ENCODE measurements around the gene FKTN. TPM values are rescaled to one million over a fixed set of nuclear protein-coding genes. Genes with fewer than 3 reads are reported as not detected.

FKTN gene
- total RNA-seq, 1 experiment from 2014 or later: 8.6 TPM

GRCh38 chr9:105621001-105621400, 63.1 kb downstream of the FKTN start:
- TF ChIP-seq, protein P1, sequence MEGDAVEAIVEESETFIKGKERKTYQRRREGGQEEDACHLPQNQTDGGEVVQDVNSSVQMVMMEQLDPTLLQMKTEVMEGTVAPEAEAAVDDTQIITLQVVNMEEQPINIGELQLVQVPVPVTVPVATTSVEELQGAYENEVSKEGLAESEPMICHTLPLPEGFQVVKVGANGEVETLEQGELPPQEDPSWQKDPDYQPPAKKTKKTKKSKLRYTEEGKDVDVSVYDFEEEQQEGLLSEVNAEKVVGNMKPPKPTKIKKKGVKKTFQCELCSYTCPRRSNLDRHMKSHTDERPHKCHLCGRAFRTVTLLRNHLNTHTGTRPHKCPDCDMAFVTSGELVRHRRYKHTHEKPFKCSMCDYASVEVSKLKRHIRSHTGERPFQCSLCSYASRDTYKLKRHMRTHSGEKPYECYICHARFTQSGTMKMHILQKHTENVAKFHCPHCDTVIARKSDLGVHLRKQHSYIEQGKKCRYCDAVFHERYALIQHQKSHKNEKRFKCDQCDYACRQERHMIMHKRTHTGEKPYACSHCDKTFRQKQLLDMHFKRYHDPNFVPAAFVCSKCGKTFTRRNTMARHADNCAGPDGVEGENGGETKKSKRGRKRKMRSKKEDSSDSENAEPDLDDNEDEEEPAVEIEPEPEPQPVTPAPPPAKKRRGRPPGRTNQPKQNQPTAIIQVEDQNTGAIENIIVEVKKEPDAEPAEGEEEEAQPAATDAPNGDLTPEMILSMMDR (IDR thresholded peaks at IDR 0.05; ENCODE audit: unreplicated experiment): no peak
- H3K4me3 Mint-ChIP-seq (ENCODE audit: low read depth, unreplicated experiment): no peak overlapping the region
- H3K9me3 Mint-ChIP-seq (ENCODE audit: low read depth, unreplicated experiment): no peaks in the 10 kb centered on the region
- H3K27ac Mint-ChIP-seq (ENCODE audit: unreplicated experiment): no peak overlapping the region
- CTCF ChIA-PET: no interaction called here
- no peaks in the 10 kb centered on the region for H3K27me3 Mint-ChIP-seq (ENCODE audit: unreplicated experiment)
- no TSS peak for BruUV-seq (replicated peaks)
- no peak for DNase-seq
- H3K36me3 Mint-ChIP-seq (ENCODE audit: insufficient read depth, unreplicated experiment): no peaks in the 10 kb centered on the region
- intact Hi-C loops (cut with micrococcal nuclease; ENCODE audit: unreplicated experiment): no loop called here
- no peaks in the 10 kb centered on the region for H3K4me1 Mint-ChIP-seq (ENCODE audit: low read depth, unreplicated experiment)

DNA sequence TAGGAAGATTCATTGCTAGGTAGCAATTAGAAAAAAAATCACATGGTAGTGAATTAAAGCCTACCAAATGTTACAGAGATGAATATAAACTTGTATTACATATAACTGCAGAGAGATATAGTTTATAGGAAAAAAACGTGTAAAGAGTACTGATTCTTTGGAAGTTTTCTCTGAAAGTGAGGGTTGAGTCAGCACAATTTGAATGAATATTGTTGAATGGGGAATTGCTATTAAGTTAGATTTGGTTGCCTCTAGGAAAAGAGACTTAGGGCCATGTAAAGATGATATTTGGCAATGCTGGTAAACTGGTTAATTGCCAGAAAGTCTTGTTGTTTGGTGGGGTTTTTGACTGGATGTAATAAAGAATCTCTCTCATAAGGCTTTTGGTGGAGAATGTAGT, 67.2 kb downstream of the FKTN start:
- no peak overlapping the region for H3K4me3 Mint-ChIP-seq (ENCODE audit: low read depth, unreplicated experiment)
- CTCF ChIA-PET: no interaction called here
- intact Hi-C loops (cut with micrococcal nuclease; ENCODE audit: unreplicated experiment): no loop called here
- no peaks in the 10 kb centered on the region for H3K4me1 Mint-ChIP-seq (ENCODE audit: low read depth, unreplicated experiment)
- H3K36me3 Mint-ChIP-seq (ENCODE audit: insufficient read depth, unreplicated experiment): peaks cover 5% of the 10 kb centered on the region
- no peak for DNase-seq
- BruUV-seq (replicated peaks): no TSS peak
- H3K9me3 Mint-ChIP-seq (ENCODE audit: low read depth, unreplicated experiment): no peaks in the 10 kb centered on the region
- no peaks in the 10 kb centered on the region for H3K27me3 Mint-ChIP-seq (ENCODE audit: unreplicated experiment)
- TF ChIP-seq, protein P1 (IDR thresholded peaks at IDR 0.05; ENCODE audit: unreplicated experiment): no peak
- H3K27ac Mint-ChIP-seq (ENCODE audit: unreplicated experiment): no peak overlapping the region

DNA sequence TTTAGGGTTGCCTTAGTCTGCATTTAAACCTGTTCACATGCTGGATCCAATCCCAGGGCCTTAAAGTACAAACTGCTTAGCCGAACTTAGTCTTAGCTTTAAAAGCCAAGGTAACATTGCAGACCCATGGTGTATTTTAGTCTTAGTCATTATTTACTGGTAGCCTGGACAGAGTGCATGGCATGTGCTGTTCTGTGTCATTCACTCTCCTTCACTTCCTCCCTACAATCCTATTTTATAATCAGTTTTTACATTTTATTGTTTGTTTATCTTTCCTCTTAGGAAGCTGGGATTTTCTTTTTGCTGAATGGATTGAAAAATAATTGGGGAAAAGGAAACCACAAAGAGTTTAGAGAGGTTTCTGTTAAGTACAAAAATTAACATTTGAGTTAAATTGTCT, 74.9 kb downstream of the FKTN start:
- no peaks in the 10 kb centered on the region for H3K27me3 Mint-ChIP-seq (ENCODE audit: unreplicated experiment)
- intact Hi-C loops (cut with micrococcal nuclease; ENCODE audit: unreplicated experiment): loop anchor here (10.0 kb wide), 1 partner anchor 62 kb away; the partner anchor contains the start of gene TMEM38B
- no peak overlapping the region for H3K27ac Mint-ChIP-seq (ENCODE audit: unreplicated experiment)
- CTCF ChIA-PET: no interaction called here
- H3K4me1 Mint-ChIP-seq (ENCODE audit: low read depth, unreplicated experiment): no peaks in the 10 kb centered on the region
- peaks cover under 1% of the 10 kb centered on the region for H3K36me3 Mint-ChIP-seq (ENCODE audit: insufficient read depth, unreplicated experiment)
- TF ChIP-seq, protein P1 (IDR thresholded peaks at IDR 0.05; ENCODE audit: unreplicated experiment): no peak
- no peak overlapping the region for H3K4me3 Mint-ChIP-seq (ENCODE audit: low read depth, unreplicated experiment)
- H3K9me3 Mint-ChIP-seq (ENCODE audit: low read depth, unreplicated experiment): no peaks in the 10 kb centered on the region
- BruUV-seq (replicated peaks): no TSS peak
- DNase-seq: no peak

- DNase-seq: no peak
- BruUV-seq (replicated peaks): no TSS peak
- CTCF ChIA-PET: no interaction called here
- H3K4me3 Mint-ChIP-seq (ENCODE audit: low read depth, unreplicated experiment): no peak overlapping the region
- H3K9me3 Mint-ChIP-seq (ENCODE audit: low read depth, unreplicated experiment): no peaks in the 10 kb centered on the region
- H3K4me1 Mint-ChIP-seq (ENCODE audit: low read depth, unreplicated experiment): no peaks in the 10 kb centered on the region
- H3K27me3 Mint-ChIP-seq (ENCODE audit: unreplicated experiment): no peaks in the 10 kb centered on the region
- no peak overlapping the region for H3K27ac Mint-ChIP-seq (ENCODE audit: unreplicated experiment)
- TF ChIP-seq, protein P1 (IDR thresholded peaks at IDR 0.05; ENCODE audit: unreplicated experiment): no peak
- H3K36me3 Mint-ChIP-seq (ENCODE audit: insufficient read depth, unreplicated experiment): no peaks in the 10 kb centered on the region
- intact Hi-C loops (cut with micrococcal nuclease; ENCODE audit: unreplicated experiment): loop anchor here (10.0 kb wide), 1 partner anchor 61 kb away; the partner anchor contains the start of gene TMEM38B
Observed at GRCh38 chr9:105633411-105633810, 75.5 kb downstream of the FKTN start.
